Caco-2 (cell line): ENCODE data around the gene TSC22D2. TPM values are rescaled to one million over a fixed set of nuclear protein-coding genes. Genes with fewer than 3 reads are reported as not detected.
A peak's percentile ranks its signal among the peaks of the same experiment; 100 is the strongest.
"Not testable (repeated sequence)": the region's sequence is repeated elsewhere in the genome, so short reads cannot be mapped to it uniquely, and the experiment has no call there.

ENCODE experiments used
- BruUV-seq: library from RNA; stranded (reverse); fragments of 400-500 nt; replicated peaks from 2 replicates; lab custom pipeline; 2021; lab: Mats Ljungman, UMichigan
- CTCF ChIA-PET: fragments of 300-600 bp; sonication (Branson Sonifier 250); formaldehyde crosslinking; loops from one replicate; lab custom pipeline; 2022; ENCODE audit warnings: antibody characterized with exemption; lab: Charles Lee
- POLR2A ChIA-PET: fragments of 300-600 bp; sonication (Branson Sonifier 250); formaldehyde crosslinking; loops from one replicate; lab custom pipeline; 2022; ENCODE audit warnings: antibody characterized with exemption; lab: Charles Lee
- DNase-seq, 2 experiments: peaks; one replicate each; pipeline versions ENCODE4 v3.0.0 to v3.0.0-alpha.2; 2020 to 2022
- H3K27me3 ChIP-seq: replicated peaks from 2 replicates; pipeline ENCODE4 v1.6.0; 2011; ENCODE audit warnings: low read length; ENCODE audit not compliant: control insufficient read depth, insufficient read depth
- H3K36me3 ChIP-seq: 2 replicates; pipeline ENCODE4 v1.5.1; 2011; ENCODE audit warnings: low read length; ENCODE audit not compliant: control insufficient read depth, insufficient read depth
- H3K4me1 ChIP-seq: fragments of 250-450 bp; sonication (Bioruptor Pico); 2 replicates; pipeline ENCODE4 v1.5.1; 2020; ENCODE audit warnings: mild to moderate bottlenecking
- H3K4me3 ChIP-seq: 2 replicates; pipeline ENCODE4 v1.5.1; 2011; ENCODE audit warnings: low read depth, mild to moderate bottlenecking, control low read depth, low read length
- H3K9me3 ChIP-seq: fragments of 250-450 bp; sonication (Bioruptor Pico); 2 replicates; pipeline ENCODE4 v1.5.1; 2020; ENCODE audit warnings: mild to moderate bottlenecking, moderate library complexity
- H3K27ac Mint-ChIP-seq: one replicate; pipeline ENCODE4 v1.8.0; 2022; ENCODE audit warnings: mixed read lengths; ENCODE audit not compliant: unreplicated experiment
- H3K27me3 Mint-ChIP-seq: one replicate; pipeline ENCODE4 v1.8.0; 2022; ENCODE audit warnings: mixed read lengths; ENCODE audit not compliant: insufficient read depth, unreplicated experiment
- H3K36me3 Mint-ChIP-seq: one replicate; pipeline ENCODE4 v1.8.0; 2022; ENCODE audit warnings: mild to moderate bottlenecking, mixed read lengths; ENCODE audit not compliant: insufficient read depth, unreplicated experiment
- H3K4me1 Mint-ChIP-seq: one replicate; pipeline ENCODE4 v1.8.0; 2022; ENCODE audit warnings: low read depth, mixed read lengths; ENCODE audit not compliant: unreplicated experiment
- H3K4me3 Mint-ChIP-seq: one replicate; pipeline ENCODE4 v1.8.0; 2022; ENCODE audit warnings: mild to moderate bottlenecking, moderate library complexity, mixed read lengths; ENCODE audit not compliant: unreplicated experiment
- H3K9me3 Mint-ChIP-seq: one replicate; pipeline ENCODE4 v1.8.0; 2022; ENCODE audit warnings: mixed read lengths; ENCODE audit not compliant: unreplicated experiment
- CTCF ChIP-seq, 2 experiments: fragments of 200-600 bp in 1 of 2; IDR thresholded peaks; 1 replicate in 1 of 2; 2 replicates in 1 of 2; pipeline versions ENCODE4 v1.5.1 to v1.8.0; 2011 to 2022; ENCODE audit warnings: antibody characterized with exemption in 1 of 2, control low read depth in 1 of 2, inconsistent platforms in 1 of 2, low read depth in 1 of 2, low read length in 1 of 2, mild to moderate bottlenecking in 1 of 2, moderate library complexity in 1 of 2; ENCODE audit not compliant: insufficient read depth in 1 of 2, severe bottlenecking in 1 of 2, unreplicated experiment in 1 of 2
- intact Hi-C: fragments of 100-400 bp; cut with micrococcal nuclease; formaldehyde crosslinking; loops from one replicate; pipeline ENCODE4 v1.10.0; 2022; ENCODE audit not compliant: unreplicated experiment
- total RNA-seq: library from RNA; stranded (reverse); gene quantifications from 2 replicates; pipeline ENCODE4 v1.2.3, GENCODE V29; 2022

TSC22D2 gene
- total RNA-seq, 1 experiment from 2014 or later = 30.8 TPM

GRCh38 chr3:150469931-150470740, 62.0 kb downstream of the TSC22D2 start:
- Histone ChIP-seq H3K4me1 (peaks cover 33% of the 10 kb centered on the region), H3K36me3 (no peaks in the 10 kb centered on the region), H3K27me3 (no peaks in the 10 kb centered on the region), H3K9me3 (no peaks in the 10 kb centered on the region), H3K4me3 (no peak overlapping the region)
- H3K27ac Mint-ChIP-seq = peak overlapping the region; percentile 94
- intact Hi-C loops = no loop called here
- peak overlapping the region; percentile 39 for H3K4me3 Mint-ChIP-seq
- H3K9me3 Mint-ChIP-seq = no peaks in the 10 kb centered on the region
- ChIA-PET CTCF (interaction anchor here (0.7 kb wide), 1 partner anchor 18 kb away, joined by 3 read pairs; no protein-coding TSS in a partner anchor), POLR2A (no interaction called here)
- H3K36me3 Mint-ChIP-seq = peaks cover 6% of the 10 kb centered on the region
- H3K4me1 Mint-ChIP-seq = peaks cover 25% of the 10 kb centered on the region
- H3K27me3 Mint-ChIP-seq = no peaks in the 10 kb centered on the region
- TSS peak; percentile 17 for BruUV-seq
- TF ChIP-seq CTCF (IDR thresholded peaks at IDR 0.05; ENCODE audit: insufficient read depth in 1 of 2, low read depth in 1 of 2, low read length in 1 of 2, severe bottlenecking in 1 of 2, unreplicated experiment in 1 of 2) = no peak
- DNase-seq = peak in 1 of 2 experiments; percentile 38

DNA sequence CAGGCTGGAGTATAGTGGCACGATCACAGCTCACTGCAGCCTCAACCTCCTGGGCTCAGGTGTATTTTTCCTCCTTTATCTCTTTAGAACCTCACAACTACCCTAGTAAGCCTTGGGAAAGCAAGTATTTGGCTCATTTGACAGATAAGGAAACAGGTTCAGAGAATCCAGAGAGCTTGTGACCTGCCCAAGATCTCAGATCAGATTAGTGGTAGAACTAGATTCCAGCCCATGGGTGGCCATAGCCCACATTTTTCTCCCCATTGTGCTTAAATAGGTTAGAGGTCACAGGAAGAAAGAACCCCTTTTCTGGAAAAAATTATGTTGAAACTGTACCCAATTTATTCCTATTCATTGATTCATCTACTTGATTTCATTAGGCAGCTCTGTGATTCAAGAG, 64.3 kb downstream of the TSC22D2 start:
- Histone ChIP-seq H3K4me3 (no peak overlapping the region), H3K4me1 (peaks cover 33% of the 10 kb centered on the region), H3K27me3 (no peaks in the 10 kb centered on the region), H3K9me3 (no peaks in the 10 kb centered on the region), H3K36me3 (no peaks in the 10 kb centered on the region)
- peak overlapping the region; percentile 55 for H3K27ac Mint-ChIP-seq
- H3K4me1 Mint-ChIP-seq = peaks cover 25% of the 10 kb centered on the region
- no peaks in the 10 kb centered on the region for H3K27me3 Mint-ChIP-seq
- peak overlapping the region; percentile 4 for H3K4me3 Mint-ChIP-seq
- DNase-seq = peak; percentile 23 to 50
- ChIA-PET CTCF (no interaction called here), POLR2A (no interaction called here)
- TF ChIP-seq CTCF (IDR thresholded peaks at IDR 0.05; ENCODE audit: insufficient read depth in 1 of 2, low read depth in 1 of 2, low read length in 1 of 2, severe bottlenecking in 1 of 2, unreplicated experiment in 1 of 2) = no peak
- intact Hi-C loops = no loop called here
- no TSS peak for BruUV-seq
- peaks cover 6% of the 10 kb centered on the region for H3K36me3 Mint-ChIP-seq
- H3K9me3 Mint-ChIP-seq = peaks cover 8% of the 10 kb centered on the region

GRCh38 chr3:150473161-150473560, 65.1 kb downstream of the TSC22D2 start:
- CTCF ChIA-PET, H3K4me3 Mint-ChIP-seq, H3K27ac Mint-ChIP-seq, H3K36me3 ChIP-seq, POLR2A ChIA-PET, intact Hi-C loops, H3K27me3 Mint-ChIP-seq, H3K27me3 ChIP-seq, DNase-seq, H3K4me3 ChIP-seq, H3K9me3 ChIP-seq, H3K36me3 Mint-ChIP-seq, BruUV-seq: not testable (repeated sequence)
- H3K9me3 Mint-ChIP-seq = peaks cover 14% of the 10 kb centered on the region
- peaks cover 33% of the 10 kb centered on the region for H3K4me1 ChIP-seq
- peaks cover 24% of the 10 kb centered on the region for H3K4me1 Mint-ChIP-seq
